Right ventricle myocardium inferior (tissue), 1 donor: ENCODE data around the gene SETD2. TPM values are rescaled to one million over a fixed set of nuclear protein-coding genes. Genes with fewer than 3 reads are reported as not detected.

Experiments
- ATAC-seq: fragments of 200-7000 bp; cut with Tn5 transposase; one replicate; pipeline ENCODE4 v1.9.1; 2020; ENCODE audit warnings: mild to moderate bottlenecking, moderate library complexity
- DNase-seq: peaks from one replicate; pipeline ENCODE4 v3.0.0; 2021; ENCODE audit errors: missing footprints
- intact Hi-C: fragments of 100-400 bp; cut with DNase I; formaldehyde crosslinking; loops from one replicate; pipeline ENCODE4 v1.11.0; 2022
- total RNA-seq: library from RNA; stranded (reverse); fragmentation: NEBNext Ultra II Directional; extraction: Animal tissue kit (Norgen Biotek cat#: 25700); gene quantifications from one replicate; pipeline ENCODE4 v1.2.1, GENCODE V29; 2021
- donor health status: DM: no; HTN: yes; CAD: no; lungs with severe emphysema.

SETD2 gene
- total RNA-seq, 1 donor from 2014 or later = 26.7 TPM

DNA sequence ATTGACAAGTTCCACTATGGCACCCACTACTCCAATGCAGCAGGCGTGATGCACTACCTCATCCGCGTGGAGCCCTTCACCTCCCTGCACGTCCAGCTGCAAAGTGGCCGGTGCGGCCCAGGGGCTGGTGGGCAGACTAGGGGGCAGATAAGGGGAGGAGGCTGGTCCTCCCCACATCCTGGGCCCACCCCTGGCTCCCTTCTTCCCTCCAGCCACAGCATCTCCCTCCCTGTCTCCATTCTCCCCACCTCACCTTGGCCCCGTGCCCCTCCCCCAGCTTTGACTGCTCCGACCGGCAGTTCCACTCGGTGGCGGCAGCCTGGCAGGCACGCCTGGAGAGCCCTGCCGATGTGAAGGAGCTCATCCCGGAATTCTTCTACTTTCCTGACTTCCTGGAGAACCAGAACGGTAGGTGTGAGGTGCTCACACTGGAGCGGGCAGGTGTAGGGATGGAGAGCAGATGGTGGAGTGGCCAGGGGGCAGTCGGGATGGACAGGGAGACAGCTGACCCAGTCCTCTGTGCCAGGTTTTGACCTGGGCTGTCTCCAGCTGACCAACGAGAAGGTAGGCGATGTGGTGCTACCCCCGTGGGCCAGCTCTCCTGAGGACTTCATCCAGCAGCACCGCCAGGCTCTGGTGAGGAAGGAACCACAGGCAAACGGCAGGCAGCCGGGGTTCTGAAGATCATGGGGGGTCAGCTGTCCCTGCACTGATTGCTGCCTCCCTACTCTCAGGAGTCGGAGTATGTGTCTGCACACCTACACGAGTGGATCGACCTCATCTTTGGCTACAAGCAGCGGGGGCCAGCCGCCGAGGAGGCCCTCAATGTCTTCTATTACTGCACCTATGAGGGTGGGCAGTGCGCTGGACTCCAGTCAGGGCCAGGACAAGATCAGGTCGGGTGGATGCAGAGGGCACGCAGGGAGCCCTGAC is 158.4 kb downstream of the SETD2 start:
- ATAC-seq (no peak), DNase-seq (no peak)
- intact Hi-C loops = loop anchor here (5.0 to 10.0 kb wide), 2 partner anchors 133 to 301 kb away; partner anchors contain the start of gene TMIE

DNA sequence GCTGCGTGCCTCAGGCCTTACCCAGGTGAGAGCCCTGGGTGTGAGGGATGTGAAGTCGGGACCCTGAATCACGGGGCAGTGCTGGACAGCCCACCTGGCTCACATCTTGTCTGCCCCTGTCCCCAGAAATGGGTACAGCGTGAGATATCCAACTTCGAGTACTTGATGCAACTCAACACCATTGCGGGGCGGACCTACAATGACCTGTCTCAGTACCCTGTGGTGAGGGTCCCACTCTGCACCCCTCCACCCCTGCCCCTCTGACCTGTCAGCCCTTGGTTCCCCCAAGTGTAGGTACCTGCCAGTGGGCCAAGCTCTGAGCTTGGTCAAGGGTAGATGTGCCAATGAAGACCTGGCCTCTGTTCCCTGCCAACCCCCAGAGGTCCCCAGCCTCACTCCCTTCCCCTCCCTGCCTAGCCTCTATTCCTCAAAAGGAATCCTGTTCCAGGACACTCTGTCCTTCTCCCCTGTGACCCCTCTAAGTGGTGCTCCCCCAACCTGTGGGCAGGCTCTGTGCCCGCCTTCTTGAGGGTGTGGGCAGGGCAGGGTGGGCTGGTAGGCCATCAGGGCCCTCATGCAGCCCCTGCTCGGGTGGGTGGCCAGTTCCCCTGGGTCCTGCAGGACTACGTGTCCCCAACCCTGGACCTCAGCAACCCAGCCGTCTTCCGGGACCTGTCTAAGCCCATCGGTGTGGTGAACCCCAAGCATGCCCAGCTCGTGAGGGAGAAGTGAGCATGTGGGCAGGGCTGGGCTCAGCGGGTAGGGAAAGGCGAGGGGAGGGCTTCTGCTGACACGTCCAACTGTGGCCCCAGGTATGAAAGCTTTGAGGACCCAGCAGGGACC is 159.3 kb downstream of the SETD2 start:
- ATAC-seq (no peak), DNase-seq (no peak)
- intact Hi-C loops = loop anchor here (5.0 to 10.0 kb wide), 2 partner anchors 132 to 300 kb away; partner anchors contain the start of gene TMIE

DNA sequence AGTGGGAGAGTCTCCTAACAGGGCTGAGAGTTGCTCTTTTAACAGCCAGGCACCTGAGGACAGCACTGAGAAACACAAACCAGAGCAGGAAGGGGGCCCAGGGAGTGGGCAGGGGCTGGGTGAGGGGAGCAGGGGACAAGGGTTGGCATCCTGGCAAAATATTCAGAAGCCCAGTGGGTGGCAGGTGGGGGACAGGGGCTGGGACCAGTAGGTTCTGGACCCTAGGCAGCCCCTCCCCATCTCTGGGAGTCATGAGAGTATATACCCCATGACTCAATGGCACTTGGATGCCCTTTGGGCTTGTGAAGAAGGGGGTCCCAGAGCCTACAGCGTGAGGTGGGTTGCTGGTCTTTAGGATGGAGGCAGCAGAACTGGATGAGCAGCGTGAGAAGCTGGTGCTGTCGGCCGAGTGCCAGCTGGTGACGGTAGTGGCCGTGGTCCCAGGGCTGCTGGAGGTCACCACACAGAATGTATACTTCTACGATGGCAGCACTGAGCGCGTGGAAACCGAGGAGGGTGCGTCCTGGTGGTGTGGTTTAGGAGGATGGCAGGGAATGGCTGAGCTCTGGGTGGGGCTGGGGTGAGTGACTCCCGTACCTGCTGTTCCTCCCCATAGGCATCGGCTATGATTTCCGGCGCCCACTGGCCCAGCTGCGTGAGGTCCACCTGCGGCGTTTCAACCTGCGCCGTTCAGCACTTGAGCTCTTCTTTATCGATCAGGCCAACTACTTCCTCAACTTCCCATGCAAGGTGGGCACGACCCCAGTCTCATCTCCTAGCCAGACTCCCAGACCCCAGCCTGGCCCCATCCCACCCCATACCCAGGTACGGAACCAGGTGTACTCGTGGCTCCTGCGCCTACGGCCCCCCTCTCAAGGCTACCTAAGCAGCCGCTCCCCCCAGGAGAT is 160.2 kb downstream of the SETD2 start:
- DNase-seq (peak; percentile 50), ATAC-seq (no peak)
- intact Hi-C loops = loop anchor here (10.0 kb wide), 1 partner anchor 299 kb away; the partner anchor contains the start of gene TMIE

DNA sequence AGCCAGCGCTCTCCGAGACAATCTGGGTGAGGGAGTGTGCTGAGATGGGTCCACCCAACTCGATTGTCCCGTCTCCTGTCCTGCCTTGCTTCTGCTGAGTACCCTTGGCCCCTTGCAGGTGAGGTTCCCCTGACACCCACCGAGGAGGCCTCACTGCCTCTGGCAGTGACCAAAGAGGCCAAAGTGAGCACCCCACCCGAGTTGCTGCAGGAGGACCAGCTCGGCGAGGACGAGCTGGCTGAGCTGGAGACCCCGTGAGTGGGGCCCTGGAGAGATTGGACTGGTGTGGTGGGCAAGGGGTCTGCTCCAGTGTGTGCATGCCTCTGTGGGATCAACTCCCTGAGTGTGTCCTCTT is 160.9 kb downstream of the SETD2 start:
- DNase-seq (peak; percentile 41), ATAC-seq (no peak)
- intact Hi-C loops = loop anchor here (10.0 kb wide), 1 partner anchor 298 kb away; the partner anchor contains the start of gene TMIE

DNA sequence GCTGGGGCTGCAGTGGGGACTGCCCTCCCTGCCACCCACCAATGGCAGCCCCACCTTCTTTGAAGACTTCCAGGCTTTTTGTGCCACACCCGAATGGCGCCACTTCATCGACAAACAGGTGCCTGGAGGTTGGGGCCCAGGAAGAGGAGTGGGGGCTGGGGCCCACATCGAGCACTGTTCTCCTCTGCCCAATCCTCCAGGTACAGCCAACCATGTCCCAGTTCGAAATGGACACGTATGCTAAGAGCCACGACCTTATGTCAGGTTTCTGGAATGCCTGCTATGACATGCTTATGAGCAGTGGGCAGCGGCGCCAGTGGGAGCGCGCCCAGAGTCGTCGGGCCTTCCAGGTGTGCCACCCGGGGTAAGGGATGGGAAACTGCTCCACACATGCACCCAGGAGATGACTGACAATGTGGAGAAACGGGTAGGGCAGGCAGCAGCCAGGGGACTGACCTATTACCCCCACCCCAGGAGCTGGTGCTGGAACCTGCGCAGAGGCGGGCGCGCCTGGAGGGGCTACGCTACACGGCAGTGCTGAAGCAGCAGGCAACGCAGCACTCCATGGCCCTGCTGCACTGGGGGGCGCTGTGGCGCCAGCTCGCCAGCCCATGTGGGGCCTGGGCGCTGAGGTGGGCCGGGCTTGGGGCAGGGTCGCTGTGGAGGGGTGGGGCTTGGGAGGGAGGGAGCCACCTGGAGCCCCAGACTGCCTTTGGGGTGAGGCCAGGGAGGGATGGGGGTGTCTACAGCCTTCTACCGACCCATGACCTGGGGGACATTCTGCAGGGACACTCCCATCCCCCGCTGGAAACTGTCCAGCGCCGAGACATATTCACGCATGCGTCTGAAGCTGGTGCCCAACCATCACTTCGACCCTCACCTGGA is 161.5 kb downstream of the SETD2 start:
- intact Hi-C loops = loop anchor here (10.0 kb wide), 1 partner anchor 298 kb away; the partner anchor contains the start of gene TMIE
- ATAC-seq (no peak), DNase-seq (peak; percentile 44)

DNA sequence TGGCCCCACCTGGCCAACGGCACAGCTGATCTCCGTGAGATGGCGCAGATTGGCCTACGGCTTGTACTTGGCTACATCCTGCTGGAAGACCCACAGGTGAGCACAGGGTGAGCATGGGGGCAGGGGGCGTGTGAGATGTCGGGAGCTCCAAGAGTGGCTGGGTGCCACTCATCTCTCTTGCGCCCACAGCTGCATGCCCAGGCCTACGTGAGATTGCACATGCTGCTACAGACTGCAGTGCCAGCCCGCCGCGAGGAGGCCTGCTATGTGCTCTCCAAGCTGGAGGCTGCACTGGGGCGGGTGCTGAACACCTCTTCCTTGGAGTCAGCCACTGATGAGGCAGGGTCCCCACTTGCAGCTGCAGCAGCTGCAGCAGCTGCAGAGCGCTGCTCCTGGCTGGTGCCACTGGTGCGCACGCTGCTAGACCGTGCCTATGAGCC is 162.2 kb downstream of the SETD2 start:
- no peak for ATAC-seq
- peak; percentile 45 for DNase-seq
- intact Hi-C loops = loop anchor here (10.0 kb wide), 1 partner anchor 297 kb away; the partner anchor contains the start of gene TMIE

DNA sequence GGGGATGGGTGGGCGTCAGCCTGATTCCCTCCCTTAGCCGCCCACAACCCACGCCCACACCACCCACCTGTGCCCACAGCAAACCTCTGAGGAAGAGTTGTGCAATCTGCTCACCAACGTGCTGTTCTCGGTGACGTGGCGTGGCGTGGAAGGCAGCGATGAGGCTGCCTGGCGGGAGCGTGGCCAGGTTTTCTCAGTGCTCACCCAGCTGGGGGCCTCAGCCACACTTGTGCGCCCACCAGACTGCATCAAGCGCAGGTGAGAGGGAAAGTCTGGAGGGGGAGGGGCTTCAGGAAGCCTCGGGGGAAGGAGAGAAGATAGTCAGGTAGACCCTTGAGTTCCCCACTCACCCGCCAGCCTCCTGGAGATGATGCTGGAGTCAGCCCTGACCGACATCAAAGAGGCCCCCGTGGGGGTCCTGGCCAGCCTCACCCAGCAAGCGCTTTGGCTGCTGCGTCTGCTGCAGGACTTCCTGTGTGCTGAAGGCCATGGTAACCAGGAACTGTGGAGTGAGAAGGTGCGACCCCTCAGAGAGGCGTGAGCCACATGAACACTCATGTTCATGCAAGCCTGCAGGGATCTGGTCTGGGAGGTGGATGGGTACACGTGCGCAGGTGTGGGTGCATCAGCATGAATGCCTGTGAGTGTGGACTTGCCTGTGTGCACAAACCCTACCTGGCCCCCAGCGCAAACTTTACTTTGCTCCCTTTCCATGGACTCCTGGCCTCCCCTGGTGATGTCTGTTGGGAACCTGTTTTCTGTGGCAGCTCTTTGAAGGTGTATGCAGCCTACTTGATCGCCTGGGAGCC is 162.8 kb downstream of the SETD2 start:
- ATAC-seq (no peak), DNase-seq (peak; percentile 45)
- intact Hi-C loops = loop anchor here (10.0 kb wide), 1 partner anchor 296 kb away; the partner anchor contains the start of gene TMIE

DNA sequence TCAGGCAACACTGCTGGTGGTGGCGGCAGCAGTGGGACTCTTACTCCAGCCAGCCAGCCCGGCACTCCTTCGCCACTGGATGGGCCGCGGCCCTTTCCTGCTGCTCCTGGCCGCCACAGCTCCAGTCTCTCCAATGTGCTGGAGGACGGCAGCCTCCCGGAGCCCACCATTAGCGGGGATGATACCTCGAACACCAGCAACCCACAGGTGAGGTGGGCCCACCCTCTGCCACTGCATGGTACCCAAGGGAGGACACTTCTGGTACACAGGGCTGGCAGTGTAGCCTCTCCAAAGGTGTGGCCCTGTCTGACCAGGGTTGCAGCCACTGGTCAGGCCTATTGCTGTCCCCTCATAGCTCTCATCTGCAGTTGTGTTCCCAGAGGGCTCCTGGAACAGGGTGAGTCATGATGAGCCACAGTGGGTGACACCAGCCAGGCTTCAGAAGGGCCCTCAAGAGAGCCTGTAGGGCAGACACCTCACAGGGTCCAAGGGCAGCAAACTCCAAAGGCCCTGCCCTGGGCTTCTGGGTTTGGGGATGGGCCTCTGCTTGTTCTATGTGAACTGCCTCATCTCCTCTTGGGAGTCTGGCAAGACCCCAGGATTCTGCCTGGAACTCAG is 163.6 kb downstream of the SETD2 start:
- intact Hi-C loops = loop anchor here (10.0 kb wide), 1 partner anchor 296 kb away; the partner anchor contains the start of gene TMIE
- DNase-seq (peak; percentile 57), ATAC-seq (no peak)

DNA sequence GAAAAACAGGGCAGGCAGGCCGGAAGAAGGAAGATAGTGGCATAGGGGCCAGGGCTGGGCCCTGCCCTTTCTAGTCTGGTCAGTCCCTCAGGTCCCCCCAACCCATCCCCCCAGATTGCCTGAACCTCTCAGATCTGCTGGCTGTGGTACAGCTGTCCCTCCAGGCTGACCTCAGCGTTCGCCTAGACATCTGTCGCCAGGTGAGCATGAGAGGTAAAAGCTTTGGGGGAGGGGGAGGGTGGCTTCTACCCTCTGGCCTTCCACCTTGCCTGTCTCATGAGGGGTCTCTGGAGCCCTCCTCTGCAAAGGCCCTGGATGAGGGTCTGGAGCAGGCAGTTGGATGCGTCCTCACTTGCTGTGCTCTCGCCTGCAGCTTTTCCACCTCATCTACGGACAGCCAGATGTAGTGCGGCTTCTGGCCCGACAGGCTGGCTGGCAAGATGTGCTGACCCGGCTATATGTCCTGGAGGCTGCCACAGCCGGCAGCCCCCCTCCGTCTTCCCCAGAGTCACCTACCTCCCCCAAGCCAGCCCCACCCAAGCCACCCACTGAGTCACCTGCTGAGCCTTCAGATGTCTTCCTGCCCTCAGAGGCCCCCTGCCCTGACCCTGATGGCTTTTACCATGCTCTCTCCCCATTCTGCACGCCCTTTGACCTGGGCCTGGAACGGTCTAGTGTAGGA is 164.3 kb downstream of the SETD2 start:
- DNase-seq (peak; percentile 14), ATAC-seq (no peak)
- intact Hi-C loops = loop anchor here (10.0 kb wide), 1 partner anchor 295 kb away; the partner anchor contains the start of gene TMIE

DNA sequence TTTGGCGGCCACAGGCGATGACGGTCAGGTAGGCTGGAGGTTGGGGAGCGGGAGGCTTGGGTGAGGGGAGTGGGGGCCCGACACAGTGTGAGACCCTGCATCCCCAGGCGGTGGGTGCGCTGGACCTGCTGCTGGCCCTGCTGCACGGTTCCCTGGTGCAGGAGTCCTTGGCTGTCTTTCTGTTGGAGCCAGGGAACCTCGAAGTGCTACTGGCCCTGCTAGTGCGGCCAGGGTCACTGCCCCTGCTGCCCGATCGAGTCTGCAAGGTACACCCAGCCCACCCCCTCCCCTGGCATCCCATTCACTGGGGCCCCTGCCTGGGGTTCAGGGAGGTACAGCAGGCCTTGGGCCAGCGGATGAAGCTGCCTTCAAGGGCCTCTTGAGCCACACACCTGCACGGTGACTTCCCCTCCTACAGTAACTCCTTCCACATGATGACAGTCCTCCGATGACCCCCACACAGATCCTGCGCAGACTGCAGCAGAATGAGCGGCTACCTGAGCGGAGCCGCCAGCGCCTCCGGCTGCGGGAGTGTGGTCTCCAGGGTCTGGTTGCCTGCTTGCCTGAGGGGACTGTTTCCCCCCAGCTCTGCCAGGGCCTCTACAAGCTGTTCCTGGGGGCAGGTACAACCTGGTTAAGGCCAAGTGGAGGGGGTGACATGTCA is 164.9 kb downstream of the SETD2 start:
- ATAC-seq = no peak

DNA sequence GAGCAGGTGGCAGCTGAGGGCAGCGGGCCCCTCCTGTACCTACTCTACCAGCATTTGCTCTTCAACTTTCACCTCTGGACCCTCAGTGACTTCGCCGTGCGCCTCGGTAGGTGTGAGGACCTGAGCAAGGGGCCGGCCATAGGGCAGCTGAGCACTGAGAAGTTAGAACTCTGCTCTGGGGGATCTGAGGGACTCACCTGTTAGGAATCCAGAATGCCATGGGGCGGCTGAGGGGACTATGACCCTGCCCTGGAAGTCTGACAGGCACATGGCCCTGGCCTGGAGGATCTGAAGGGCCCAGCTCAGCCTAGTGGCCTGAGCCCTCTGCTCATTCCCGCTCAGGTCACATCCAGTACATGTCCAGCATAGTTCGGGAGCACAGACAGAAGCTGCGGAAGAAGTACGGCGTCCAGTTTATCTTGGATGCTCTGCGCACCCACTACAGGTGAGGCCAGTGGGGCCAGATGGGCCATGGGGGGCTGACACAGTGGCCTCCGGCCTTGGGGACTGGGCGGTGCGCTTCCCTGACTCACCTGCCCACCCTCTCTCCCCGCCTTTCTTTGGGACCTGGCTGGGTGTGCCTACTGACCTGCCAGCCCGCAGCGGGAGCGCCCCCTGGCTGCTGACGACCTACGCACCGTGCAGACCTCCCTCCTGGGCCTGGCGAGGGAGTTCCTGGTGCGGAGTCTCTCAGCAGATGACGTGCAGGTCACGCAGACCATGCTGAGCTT is 165.6 kb downstream of the SETD2 start:
- intact Hi-C loops = loop anchor here (1.0 kb wide), 1 partner anchor 75 kb away; no protein-coding TSS in a partner anchor
- ATAC-seq = peak; percentile 73
- DNase-seq = peak; percentile 89

More for the DNA sequence above, 164.9 kb downstream of the SETD2 start:
- peak; percentile 54 for DNase-seq
- intact Hi-C loops = loop anchor here (1.0 kb wide), 1 partner anchor 76 kb away; no protein-coding TSS in a partner anchor

DNA sequence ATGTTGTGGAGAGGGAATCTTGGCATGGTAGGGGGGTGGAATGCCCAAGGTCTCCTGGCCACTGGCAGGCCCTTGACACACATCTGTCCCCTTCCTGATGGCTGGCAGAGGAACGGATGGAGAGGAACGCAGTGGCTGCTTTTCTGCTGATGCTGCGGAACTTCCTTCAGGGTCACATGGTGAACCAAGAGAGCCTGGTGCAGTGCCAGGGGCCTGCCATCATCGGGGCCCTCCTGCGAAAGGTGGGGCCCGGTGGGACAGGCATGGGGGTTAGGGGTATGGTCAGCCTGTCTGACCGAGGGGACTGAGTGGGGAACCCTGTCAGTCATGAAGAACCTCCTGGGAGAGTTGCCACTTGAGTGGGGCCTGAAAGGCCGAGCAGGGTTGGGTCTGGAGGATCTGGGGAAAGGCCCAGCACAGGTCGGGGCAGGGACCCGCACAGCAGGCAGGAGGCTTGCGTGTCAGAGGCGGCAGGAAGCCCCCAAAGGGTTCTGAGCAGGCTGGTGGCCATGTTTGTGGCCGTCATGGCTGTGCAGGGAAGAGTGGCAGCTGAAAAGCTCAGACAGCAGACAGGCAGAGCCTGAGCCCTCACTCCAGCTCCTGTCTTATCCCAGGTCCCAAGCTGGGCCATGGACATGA is 166.3 kb downstream of the SETD2 start:
- intact Hi-C loops = loop anchor here (1.0 kb wide), 1 partner anchor 74 kb away; no protein-coding TSS in a partner anchor
- ATAC-seq = no peak
- DNase-seq = peak; percentile 27

DNA sequence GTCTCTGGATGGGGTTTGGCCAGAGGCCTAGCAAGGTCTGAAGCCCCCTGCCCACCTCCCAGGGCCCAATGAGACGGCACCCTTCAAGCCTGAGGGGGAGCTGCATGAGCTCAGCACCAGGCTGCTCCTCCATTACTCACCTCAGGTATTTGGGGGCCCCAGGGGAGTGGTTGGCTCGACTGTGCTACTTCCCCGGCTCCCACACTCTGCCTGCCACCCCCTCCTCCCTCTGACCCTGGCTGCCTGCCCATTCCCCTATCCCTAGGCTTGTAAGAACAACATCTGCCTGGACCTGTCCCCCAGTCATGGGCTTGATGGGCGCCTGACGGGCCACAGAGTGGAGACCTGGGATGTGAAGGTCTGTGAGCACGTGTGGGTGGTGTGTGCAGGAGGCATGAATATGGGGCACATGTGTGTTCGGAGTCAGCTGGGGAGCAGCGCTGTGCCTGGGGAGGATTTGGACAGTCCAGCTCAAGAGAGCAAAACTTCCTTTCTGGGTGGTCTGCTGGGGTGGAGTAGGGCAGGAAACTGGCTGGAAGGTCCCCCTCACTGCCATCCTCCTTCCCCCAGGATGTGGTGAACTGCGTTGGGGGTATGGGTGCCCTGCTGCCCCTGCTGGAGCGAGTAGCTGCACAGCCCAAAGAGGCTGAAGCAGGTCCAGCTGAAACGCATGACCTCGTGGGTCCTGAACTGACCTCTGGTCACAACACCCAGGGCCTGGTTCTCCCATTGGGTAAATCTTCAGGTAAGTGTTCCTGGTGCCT is 167.0 kb downstream of the SETD2 start:
- ATAC-seq = no peak
- intact Hi-C loops = no loop called here
- peak; percentile 61 for DNase-seq
